ENCODE data around the gene TAF5L.
A peak's percentile ranks its signal among the peaks of the same experiment; 100 is the strongest.

TAF5L gene

GRCh38 chr1:229581485-229581884, 44.4 kb downstream of the TAF5L start:
- no peak for DNase-seq (ENCODE audit: low spot score)
- no peak for TF ChIP-seq CTCF (IDR thresholded peaks at IDR 0.05; ENCODE audit: borderline replicate concordance, control extremely low read depth, extremely low read depth, insufficient read depth, missing control alignments)
- in situ Hi-C loops (cut with MboI; ENCODE audit: low sequenced_read_pairs, unreplicated experiment) = no loop called here

GRCh38 chr1:229579059-229579673, 46.8 kb downstream of the TAF5L start:
- TF ChIP-seq CTCF (IDR thresholded peaks at IDR 0.05; ENCODE audit: borderline replicate concordance, control extremely low read depth, extremely low read depth, insufficient read depth, missing control alignments) = no peak
- peak; percentile 67 for DNase-seq (ENCODE audit: low spot score)
- in situ Hi-C loops (cut with MboI; ENCODE audit: low sequenced_read_pairs, unreplicated experiment) = no loop called here

GRCh38 chr1:229578168-229579058, 47.5 kb downstream of the TAF5L start:
- TF ChIP-seq CTCF (IDR thresholded peaks at IDR 0.05; ENCODE audit: borderline replicate concordance, control extremely low read depth, extremely low read depth, insufficient read depth, missing control alignments) = no peak
- in situ Hi-C loops (cut with MboI; ENCODE audit: low sequenced_read_pairs, unreplicated experiment) = no loop called here
- DNase-seq (ENCODE audit: low spot score) = no peak

- DNase-seq (ENCODE audit: low spot score) = no peak
- TF ChIP-seq CTCF (IDR thresholded peaks at IDR 0.05; ENCODE audit: borderline replicate concordance, control extremely low read depth, extremely low read depth, insufficient read depth, missing control alignments) = no peak
- in situ Hi-C loops (cut with MboI; ENCODE audit: low sequenced_read_pairs, unreplicated experiment) = no loop called here
Measured at GRCh38 chr1:229574679-229575442, 51.1 kb downstream of the TAF5L start.

- in situ Hi-C loops (cut with MboI; ENCODE audit: low sequenced_read_pairs, unreplicated experiment) = no loop called here
- DNase-seq (ENCODE audit: low spot score) = no peak
- no peak for TF ChIP-seq CTCF (IDR thresholded peaks at IDR 0.05; ENCODE audit: borderline replicate concordance, control extremely low read depth, extremely low read depth, insufficient read depth, missing control alignments)
Measured at GRCh38 chr1:229572286-229572685, 53.6 kb downstream of the TAF5L start.

GRCh38 chr1:229570891-229571516, 54.9 kb downstream of the TAF5L start:
- in situ Hi-C loops (cut with MboI; ENCODE audit: low sequenced_read_pairs, unreplicated experiment) = no loop called here
- DNase-seq (ENCODE audit: low spot score) = no peak

More at GRCh38 chr1:229570891-229571516, 54.9 kb downstream of the TAF5L start:
- TF ChIP-seq CTCF (IDR thresholded peaks at IDR 0.05; ENCODE audit: borderline replicate concordance, control extremely low read depth, extremely low read depth, insufficient read depth, missing control alignments) = no peak
